ENCODE measurements around the gene MAD1L1.
"Not testable (repeated sequence)": the region's sequence is repeated elsewhere in the genome, so short reads cannot be mapped to it uniquely, and the experiment has no call there.

The MAD1L1 gene

GRCh38 chr7:2080477-2080876 lies 152.3 kb downstream of the MAD1L1 start:
- DNase-seq: no peak

GRCh38 chr7:2080060-2080387 lies 152.7 kb downstream of the MAD1L1 start:
- DNase-seq: no peak

- no peak for DNase-seq
Observed at GRCh38 chr7:2079332-2080059, 153.2 kb downstream of the MAD1L1 start.

- DNase-seq: no peak
Observed at GRCh38 chr7:2078899-2079298, 153.8 kb downstream of the MAD1L1 start.

- DNase-seq: no peak
Observed at GRCh38 chr7:2076649-2077064, 156.1 kb downstream of the MAD1L1 start.

GRCh38 chr7:2075811-2076210 lies 156.9 kb downstream of the MAD1L1 start:
- DNase-seq: no peak

- no peak for DNase-seq
Observed at GRCh38 chr7:2074691-2075090, 158.1 kb downstream of the MAD1L1 start.

GRCh38 chr7:2072798-2073197 lies 159.9 kb downstream of the MAD1L1 start:
- no peak for DNase-seq

GRCh38 chr7:2072042-2072441 lies 160.7 kb downstream of the MAD1L1 start:
- no peak for DNase-seq

- no peak for DNase-seq
Observed at GRCh38 chr7:2071133-2071832, 161.5 kb downstream of the MAD1L1 start.

- no peak for DNase-seq
Observed at GRCh38 chr7:2070151-2070763, 162.5 kb downstream of the MAD1L1 start.

- no peak for DNase-seq
Observed at GRCh38 chr7:2069472-2069860, 163.3 kb downstream of the MAD1L1 start.

GRCh38 chr7:2068693-2069471 lies 163.9 kb downstream of the MAD1L1 start:
- no peak for DNase-seq

- DNase-seq: no peak
Observed at GRCh38 chr7:2066251-2066919, 166.4 kb downstream of the MAD1L1 start.

- no peak for DNase-seq
Observed at GRCh38 chr7:2065528-2065927, 167.2 kb downstream of the MAD1L1 start.

- no peak for DNase-seq
Observed at GRCh38 chr7:2063563-2064260, 169.0 kb downstream of the MAD1L1 start.

GRCh38 chr7:2062648-2063047 lies 170.1 kb downstream of the MAD1L1 start:
- DNase-seq: no peak

- no peak for DNase-seq
Observed at GRCh38 chr7:2060701-2061100, 172.0 kb downstream of the MAD1L1 start.

- DNase-seq: no peak
Observed at GRCh38 chr7:2059964-2060700, 172.6 kb downstream of the MAD1L1 start.

- not testable (repeated sequence) for DNase-seq
Observed at GRCh38 chr7:2058246-2058645, 174.5 kb downstream of the MAD1L1 start.

- DNase-seq: no peak
Observed at GRCh38 chr7:2055956-2056355, 176.8 kb downstream of the MAD1L1 start.

- no peak for DNase-seq
Observed at GRCh38 chr7:2054927-2055326, 177.8 kb downstream of the MAD1L1 start.

Measured in EL (cell line).